Medulla oblongata (tissue), 1 donor: ENCODE results near the gene PLCH1.

Experiments
- DNase-seq: peaks from one replicate; pipeline ENCODE4 v3.0.0-alpha.2; 2015; ENCODE audit errors: extremely low spot score

Gene PLCH1

GRCh38 chr3:155481591-155481990 lies 263.3 kb downstream of the PLCH1 start:
- no peak for DNase-seq

GRCh38 chr3:155481089-155481488 lies 263.8 kb downstream of the PLCH1 start:
- no peak for DNase-seq

GRCh38 chr3:155465664-155466063 lies 279.2 kb downstream of the PLCH1 start:
- DNase-seq = no peak

- DNase-seq = no peak
These were observed 282.2 kb downstream of the PLCH1 start for GRCh38 chr3:155462672-155463071.

GRCh38 chr3:155457591-155457990 lies 287.3 kb downstream of the PLCH1 start:
- no peak for DNase-seq

GRCh38 chr3:155455765-155456164 lies 289.1 kb downstream of the PLCH1 start:
- DNase-seq = no peak

GRCh38 chr3:155453512-155453911 lies 291.4 kb downstream of the PLCH1 start:
- DNase-seq = no peak

- DNase-seq = no peak
These were observed 295.1 kb downstream of the PLCH1 start for GRCh38 chr3:155449613-155450267.

- DNase-seq = no peak
These were observed 296.3 kb downstream of the PLCH1 start for GRCh38 chr3:155448531-155448930.

- DNase-seq = no peak
These were observed 298.5 kb downstream of the PLCH1 start for GRCh38 chr3:155446366-155446765.

GRCh38 chr3:155444771-155445170 lies 300.1 kb downstream of the PLCH1 start:
- no peak for DNase-seq

GRCh38 chr3:155443815-155444214 lies 301.1 kb downstream of the PLCH1 start:
- no peak for DNase-seq

GRCh38 chr3:155442072-155442471 lies 302.8 kb downstream of the PLCH1 start:
- no peak for DNase-seq

- no peak for DNase-seq
These were observed 303.4 kb downstream of the PLCH1 start for GRCh38 chr3:155441506-155441905.

- peak; percentile 57 for DNase-seq
These were observed 303.8 kb downstream of the PLCH1 start for GRCh38 chr3:155441026-155441425.

- DNase-seq = no peak
These were observed 309.1 kb downstream of the PLCH1 start for GRCh38 chr3:155435821-155436220.

- no peak for DNase-seq
These were observed 312.9 kb downstream of the PLCH1 start for GRCh38 chr3:155431856-155432570.

GRCh38 chr3:155428563-155428962 lies 316.3 kb downstream of the PLCH1 start:
- no peak for DNase-seq

GRCh38 chr3:155426524-155427230 lies 318.2 kb downstream of the PLCH1 start:
- DNase-seq = no peak

GRCh38 chr3:155425396-155425795 lies 319.5 kb downstream of the PLCH1 start:
- no peak for DNase-seq

- no peak for DNase-seq
These were observed 320.6 kb downstream of the PLCH1 start for GRCh38 chr3:155424323-155424710.

- no peak for DNase-seq
These were observed 321.1 kb downstream of the PLCH1 start for GRCh38 chr3:155423526-155424322.
